ENCODE results near the gene COQ8A. TPM values are rescaled to one million over a fixed set of nuclear protein-coding genes. Genes with fewer than 3 reads are reported as not detected.
"Not testable (repeated sequence)": the region's sequence is repeated elsewhere in the genome, so short reads cannot be mapped to it uniquely, and the experiment has no call there.

The COQ8A gene
- total RNA-seq, 2 experiments from 2014 or later = 27.0 to 30.4 TPM

DNA sequence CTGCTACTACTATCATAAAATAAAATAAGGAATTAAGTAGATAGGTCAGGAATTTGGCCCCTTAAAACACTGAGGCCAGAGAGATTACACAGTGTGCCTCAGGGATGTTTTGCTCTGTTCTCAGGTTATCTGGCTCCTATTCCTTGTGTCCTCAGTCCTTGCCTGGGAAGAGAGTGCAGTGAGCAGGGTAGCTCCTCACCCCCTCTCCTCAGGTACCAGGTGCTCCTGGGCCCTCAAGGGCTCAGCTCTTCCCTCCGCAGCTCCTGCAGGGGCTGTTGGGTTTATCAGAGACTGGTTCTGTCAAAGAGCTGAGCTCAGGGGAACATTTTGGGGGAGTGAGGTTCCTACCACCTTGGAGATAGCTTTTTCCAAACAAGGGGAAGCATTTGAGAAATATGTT lies 20.1 kb upstream of the COQ8A start:
- CTCF ChIA-PET = interaction anchor here (1.2 kb wide), 1 partner anchor 308 kb away, joined by 3 read pairs; no protein-coding TSS in a partner anchor
- POLR2A ChIA-PET = no interaction called here

- CTCF ChIA-PET = interaction anchor here (1.2 kb wide), 1 partner anchor 308 kb away, joined by 3 read pairs; no protein-coding TSS in a partner anchor
These were observed 19.6 kb upstream of the COQ8A start for GRCh38 chr1:226920446-226920894.

GRCh38 chr1:226921504-226921903 lies 18.6 kb upstream of the COQ8A start:
- POLR2A ChIA-PET = no interaction called here
- CTCF ChIA-PET = no interaction called here

More at GRCh38 chr1:226920446-226920894, 19.6 kb upstream of the COQ8A start:
- POLR2A ChIA-PET = no interaction called here

DNA sequence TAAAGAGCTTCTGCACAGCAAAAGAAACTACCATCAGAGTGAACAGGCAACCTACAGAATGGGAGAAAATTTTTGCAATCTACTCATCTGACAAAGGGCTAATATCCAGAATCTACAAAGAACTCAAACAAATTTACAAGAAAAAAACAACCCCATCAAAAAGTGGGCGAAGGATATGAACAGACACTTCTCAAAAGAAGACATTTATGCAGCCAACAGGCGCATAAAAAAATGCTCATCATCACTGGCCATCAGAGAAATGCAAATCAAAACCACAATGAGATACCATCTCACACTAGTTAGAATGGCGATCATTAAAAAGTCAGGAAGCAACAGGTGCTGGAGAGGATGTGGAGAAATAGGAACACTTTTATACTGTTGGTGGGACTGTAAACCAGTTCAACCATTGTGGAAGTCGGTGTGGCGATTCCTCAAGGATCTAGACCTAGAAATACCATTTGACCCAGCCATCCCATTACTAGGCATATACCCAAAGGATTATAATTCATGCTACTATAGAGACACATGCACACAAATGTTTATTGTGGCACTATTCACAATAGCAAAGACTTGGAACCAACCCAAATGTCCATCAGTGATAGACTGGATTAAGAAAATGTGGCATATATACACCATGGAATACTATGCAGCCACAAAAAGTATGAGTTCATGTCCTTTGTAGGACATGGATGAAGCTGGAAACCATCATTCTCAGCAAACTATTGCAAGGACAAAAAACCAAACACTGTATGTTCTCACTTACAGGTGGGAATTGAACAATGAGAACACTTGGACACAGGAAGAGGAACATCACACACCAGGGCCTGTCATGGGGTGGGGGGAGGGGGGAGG lies 10.6 kb upstream of the COQ8A start:
- CTCF ChIA-PET, POLR2A ChIA-PET: not testable (repeated sequence)

DNA sequence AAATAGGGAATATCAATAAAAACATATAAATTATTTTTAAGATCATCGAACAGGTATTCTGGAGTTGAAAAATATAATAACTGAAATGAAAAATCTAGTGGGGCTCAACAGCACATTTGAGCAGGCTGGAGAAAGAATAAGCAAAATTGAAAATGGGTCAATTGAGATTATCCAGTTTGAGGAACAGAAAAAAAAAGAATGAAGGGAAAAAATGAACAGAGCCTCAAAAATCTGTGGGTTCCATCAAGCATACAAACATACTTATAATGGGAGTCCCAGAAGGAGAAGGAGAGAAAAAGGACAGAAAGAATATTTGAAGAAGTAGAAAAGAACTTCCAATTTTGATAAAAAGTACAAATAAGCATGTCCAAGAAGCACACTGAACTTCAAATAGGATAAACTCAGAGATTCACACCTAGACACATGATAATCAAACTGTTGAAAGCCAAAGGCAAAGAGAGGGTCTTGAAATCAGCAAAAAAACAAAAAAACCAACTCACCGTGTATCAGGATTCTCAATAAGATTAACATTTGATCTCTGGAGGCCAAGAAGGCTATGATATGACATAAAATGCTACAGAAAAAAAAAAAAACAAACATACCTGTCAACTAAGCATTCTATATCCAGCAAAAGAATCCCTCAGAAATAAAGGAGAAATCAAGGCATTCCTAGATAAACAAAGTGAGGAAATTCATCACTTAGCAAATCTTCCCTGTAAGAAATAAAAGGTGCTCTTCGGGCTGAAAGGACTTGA lies 5.4 kb upstream of the COQ8A start:
- ChIA-PET CTCF (no interaction called here), POLR2A (no interaction called here)

DNA sequence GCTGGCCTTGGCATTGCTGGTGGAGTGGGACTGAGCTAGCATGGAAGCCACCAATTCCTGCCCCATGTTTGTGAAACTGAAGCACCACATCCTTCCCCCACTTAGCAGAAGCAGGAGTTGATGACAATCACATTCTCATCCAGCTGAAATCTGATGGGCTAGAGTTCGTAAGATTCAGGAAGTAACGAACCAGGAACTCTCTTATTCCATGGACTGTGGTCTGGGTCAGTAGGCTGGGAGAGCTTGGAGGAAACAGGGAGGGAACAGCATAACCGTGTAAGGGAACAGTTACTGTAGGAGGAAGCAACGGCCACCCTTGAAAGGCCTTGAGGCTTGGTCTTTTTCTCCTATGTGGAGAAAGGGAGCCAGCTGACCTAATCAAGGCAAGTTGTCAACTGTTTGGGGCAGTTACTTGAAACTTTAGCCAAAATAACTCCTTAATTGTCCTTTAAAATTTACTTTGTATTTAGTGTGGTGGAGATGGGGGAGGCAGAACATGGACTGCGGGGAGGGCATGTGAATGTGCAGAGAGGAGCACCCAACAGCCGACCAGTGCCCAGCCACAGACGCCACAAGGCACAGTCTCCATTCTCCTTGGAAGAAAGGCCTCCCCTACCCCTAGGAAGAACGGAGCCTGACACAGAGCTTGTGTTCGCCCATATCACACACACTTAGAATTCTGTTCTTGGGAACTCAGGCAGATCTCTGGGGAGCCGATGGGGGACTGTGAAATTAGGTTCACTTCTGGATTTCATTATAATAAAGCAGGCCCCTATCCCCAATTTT lies 2.0 kb upstream of the COQ8A start:
- ChIA-PET CTCF (interaction anchor here (0.6 kb wide), 1 partner anchor 314 kb away, joined by 4 read pairs; no protein-coding TSS in a partner anchor), POLR2A (interaction anchor here (0.6 to 1.6 kb wide), 8 partner anchors 54 to 1513 kb away, joined by 3 to 8 read pairs (median 4); no protein-coding TSS in a partner anchor)

- CTCF ChIA-PET = interaction anchor here (0.6 to 2.1 kb wide), 3 partner anchors 313 to 393 kb away, joined by 3 to 4 read pairs (median 4); no protein-coding TSS in a partner anchor
- POLR2A ChIA-PET = interaction anchor here (0.6 to 1.6 kb wide), 11 partner anchors 9 to 1514 kb away, joined by 3 to 16 read pairs (median 4); partner anchors contain the start of gene PARP1
These were observed 1.1 kb upstream of the COQ8A start for GRCh38 chr1:226938903-226939437.

DNA sequence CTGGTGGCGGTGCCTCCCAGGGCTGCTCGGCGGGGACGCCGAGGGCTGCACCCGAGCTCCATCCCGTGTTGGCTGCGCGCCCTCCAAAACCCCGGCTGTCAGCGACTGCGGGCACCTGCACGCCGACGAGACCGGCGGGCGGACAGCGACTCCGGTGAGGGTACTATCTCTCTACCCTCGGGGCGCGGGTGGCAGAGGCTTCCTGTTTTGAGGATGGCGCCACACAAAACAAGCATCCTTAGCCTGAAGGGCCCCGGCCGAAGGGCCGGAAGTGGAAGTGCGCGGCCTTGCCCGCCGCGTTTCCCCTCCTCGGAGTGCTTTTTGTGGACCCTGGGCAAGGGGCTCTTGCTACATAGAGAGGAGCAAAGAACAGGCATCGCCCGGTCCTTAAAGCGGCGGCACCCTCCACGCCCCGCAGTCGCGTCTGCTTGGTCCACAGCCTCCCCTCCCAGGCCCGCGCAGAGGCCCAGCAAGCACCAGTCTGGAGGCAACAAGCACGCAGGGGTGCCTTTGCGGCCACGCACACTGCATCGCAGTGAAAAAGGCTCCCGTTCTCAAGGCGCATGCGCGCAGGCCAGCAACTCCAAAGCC lies 561 bp upstream of the COQ8A start:
- ChIA-PET CTCF (interaction anchor here (0.6 to 2.1 kb wide), 2 partner anchors 313 to 394 kb away, joined by 3 to 4 read pairs; no protein-coding TSS in a partner anchor), POLR2A (interaction anchor here (0.5 to 1.6 kb wide), 7 partner anchors 9 to 531 kb away, joined by 3 to 16 read pairs (median 3); partner anchors contain the start of gene PARP1)

- CTCF ChIA-PET = interaction anchor here (2.1 kb wide), 1 partner anchor 314 kb away, joined by 4 read pairs; no protein-coding TSS in a partner anchor
These were observed 643 bp downstream of the COQ8A start for GRCh38 chr1:226940806-226941067.

GRCh38 chr1:226942392-226942791 lies 2.3 kb downstream of the COQ8A start:
- ChIA-PET CTCF (interaction anchor here (1.1 kb wide), 1 partner anchor 213 kb away, joined by 3 read pairs; no protein-coding TSS in a partner anchor), POLR2A (interaction anchor here (0.6 kb wide), 1 partner anchor 303 kb away, joined by 3 read pairs; no protein-coding TSS in a partner anchor)

More at GRCh38 chr1:226940806-226941067, 643 bp downstream of the COQ8A start:
- POLR2A ChIA-PET = interaction anchor here (1.1 kb wide), 1 partner anchor 58 kb away, joined by 3 read pairs; no protein-coding TSS in a partner anchor

DNA sequence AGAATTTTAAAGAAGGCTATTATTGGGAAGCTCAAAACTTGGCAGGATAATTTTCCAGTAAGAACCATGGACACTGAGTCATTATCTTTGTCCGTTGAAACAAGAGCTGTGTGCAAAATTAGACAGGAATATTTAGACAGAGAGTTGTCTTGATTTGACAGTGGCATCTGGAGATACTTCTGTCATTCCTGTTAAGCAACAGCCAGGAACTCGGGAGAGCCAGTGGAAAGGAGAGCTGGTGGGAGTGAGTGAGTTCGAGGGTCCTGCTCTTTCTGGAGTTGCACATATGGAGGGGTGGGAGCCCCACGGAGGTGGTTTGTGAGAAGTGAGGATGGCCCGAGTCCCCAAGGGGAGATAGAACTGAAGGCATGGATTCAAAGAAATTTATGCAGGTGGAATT lies 3.1 kb downstream of the COQ8A start:
- CTCF ChIA-PET = interaction anchor here (0.7 kb wide), 1 partner anchor 601 kb away, joined by 3 read pairs; no protein-coding TSS in a partner anchor
- POLR2A ChIA-PET = no interaction called here

- ChIA-PET POLR2A (no interaction called here), CTCF (no interaction called here)
These were observed 3.8 kb downstream of the COQ8A start for GRCh38 chr1:226943927-226944326.

DNA sequence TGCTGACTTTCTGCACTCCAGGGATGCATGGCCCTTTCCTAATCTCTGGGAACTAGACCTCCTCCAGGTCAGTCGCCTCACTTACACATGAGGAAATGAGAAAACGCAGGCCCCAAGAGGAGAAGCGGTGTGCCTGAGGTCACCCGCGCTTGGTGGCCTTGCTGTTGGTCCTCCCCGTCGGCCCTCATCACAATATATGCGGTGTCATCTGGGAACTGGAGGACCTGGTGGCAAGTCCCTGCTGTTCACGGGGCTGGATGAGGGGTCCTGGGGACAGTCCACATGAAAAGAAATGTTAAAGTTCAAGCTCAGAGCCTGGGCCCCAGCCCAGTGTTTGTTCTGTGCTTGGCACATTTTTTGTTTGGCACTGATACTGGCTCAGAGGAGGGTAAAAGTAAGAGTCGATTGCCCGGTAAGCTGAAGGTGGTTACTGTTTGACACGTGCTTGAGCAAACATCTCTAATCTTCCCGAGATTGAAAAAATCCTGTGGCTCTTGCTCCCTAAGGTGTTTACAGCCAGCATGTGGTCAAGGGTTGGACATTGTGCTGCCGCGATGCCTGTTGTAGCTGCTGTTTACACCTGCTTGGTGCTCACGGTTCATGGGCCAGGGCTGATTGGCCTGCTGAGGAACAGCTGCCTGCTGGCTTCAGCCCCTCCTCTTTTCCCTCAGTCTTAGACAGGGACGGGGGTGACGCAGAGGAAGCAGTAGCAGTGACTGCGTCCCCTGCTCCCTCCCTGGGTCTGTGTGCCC lies 5.2 kb downstream of the COQ8A start:
- ChIA-PET CTCF (interaction anchor here (0.5 kb wide), 1 partner anchor 111 kb away, joined by 3 read pairs; no protein-coding TSS in a partner anchor), POLR2A (no interaction called here)

- CTCF ChIA-PET = interaction anchor here (0.5 kb wide), 1 partner anchor 110 kb away, joined by 3 read pairs; no protein-coding TSS in a partner anchor
- POLR2A ChIA-PET = no interaction called here
These were observed 5.8 kb downstream of the COQ8A start for GRCh38 chr1:226945858-226946245.

DNA sequence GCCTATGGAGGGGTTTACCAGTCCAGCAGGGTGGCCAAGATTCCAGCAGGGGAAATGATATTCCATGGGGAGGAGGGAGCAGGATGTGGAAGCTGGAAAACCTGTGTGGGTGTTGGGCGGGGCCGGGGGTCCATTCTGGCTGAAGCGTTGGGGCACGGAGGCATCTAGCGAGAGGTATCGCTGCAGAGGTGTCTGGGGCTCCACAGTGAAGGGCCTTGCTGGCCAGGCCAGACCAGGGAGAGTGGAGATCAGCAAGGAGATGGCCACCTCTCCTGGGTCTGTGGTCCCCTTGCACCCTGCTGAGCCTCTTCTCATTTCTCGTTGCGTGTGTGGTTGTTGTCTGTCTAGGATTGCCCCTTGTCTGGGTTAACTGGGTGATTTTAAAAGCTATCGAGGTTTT lies 6.2 kb downstream of the COQ8A start:
- CTCF ChIA-PET = no interaction called here
- POLR2A ChIA-PET = no interaction called here

DNA sequence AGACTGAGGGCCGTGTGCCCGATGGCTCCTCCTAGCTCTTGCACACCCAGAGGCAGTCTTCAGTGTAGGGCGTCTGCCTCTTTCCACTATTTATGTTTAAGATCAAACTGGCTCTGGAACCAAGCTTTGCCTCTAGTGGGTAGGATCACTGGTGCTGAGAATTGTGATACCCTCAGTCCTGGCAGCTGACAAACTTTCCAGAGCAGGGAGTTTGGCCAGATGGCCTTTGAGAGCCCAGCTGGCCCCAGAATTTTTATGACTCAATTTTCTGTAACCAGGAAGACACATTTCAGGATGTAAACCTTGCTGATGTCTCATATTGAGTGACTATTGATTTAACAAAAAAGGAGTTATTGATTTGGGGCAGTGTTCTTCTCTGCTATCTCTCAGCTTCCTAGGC lies 6.7 kb downstream of the COQ8A start:
- POLR2A ChIA-PET = no interaction called here
- CTCF ChIA-PET = no interaction called here

DNA sequence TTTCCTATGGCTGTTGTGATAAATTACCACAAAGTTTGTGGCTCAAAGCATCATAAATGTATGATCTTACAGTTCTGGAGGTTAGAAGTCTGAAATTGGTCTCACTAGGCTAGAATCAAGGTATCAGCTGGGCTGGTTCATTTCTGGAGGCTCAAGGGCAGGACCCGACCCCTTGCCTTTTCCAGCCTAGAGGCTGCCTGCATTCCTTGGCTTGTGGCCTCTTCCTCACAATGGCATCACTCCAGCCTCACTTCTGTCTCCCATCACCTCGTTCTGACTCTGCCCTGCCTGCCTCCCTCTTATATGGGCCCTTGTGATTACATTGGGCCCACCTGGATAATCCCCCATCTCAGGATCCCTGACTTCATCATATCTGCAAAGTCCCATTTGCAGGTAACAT lies 8.0 kb downstream of the COQ8A start:
- CTCF ChIA-PET = no interaction called here
- POLR2A ChIA-PET = interaction anchor here (1.1 kb wide), 1 partner anchor 9 kb away, joined by 16 read pairs; the partner anchor contains the start of gene COQ8A

GRCh38 chr1:226948480-226948879 lies 8.4 kb downstream of the COQ8A start:
- ChIA-PET POLR2A (interaction anchor here (1.1 kb wide), 1 partner anchor 9 kb away, joined by 16 read pairs; the partner anchor contains the start of gene COQ8A), CTCF (no interaction called here)
